ENCODE results near the gene FHIT.
"Not testable (repeated sequence)": the region's sequence is repeated elsewhere in the genome, so short reads cannot be mapped to it uniquely, and the experiment has no call there.

Gene FHIT

DNA sequence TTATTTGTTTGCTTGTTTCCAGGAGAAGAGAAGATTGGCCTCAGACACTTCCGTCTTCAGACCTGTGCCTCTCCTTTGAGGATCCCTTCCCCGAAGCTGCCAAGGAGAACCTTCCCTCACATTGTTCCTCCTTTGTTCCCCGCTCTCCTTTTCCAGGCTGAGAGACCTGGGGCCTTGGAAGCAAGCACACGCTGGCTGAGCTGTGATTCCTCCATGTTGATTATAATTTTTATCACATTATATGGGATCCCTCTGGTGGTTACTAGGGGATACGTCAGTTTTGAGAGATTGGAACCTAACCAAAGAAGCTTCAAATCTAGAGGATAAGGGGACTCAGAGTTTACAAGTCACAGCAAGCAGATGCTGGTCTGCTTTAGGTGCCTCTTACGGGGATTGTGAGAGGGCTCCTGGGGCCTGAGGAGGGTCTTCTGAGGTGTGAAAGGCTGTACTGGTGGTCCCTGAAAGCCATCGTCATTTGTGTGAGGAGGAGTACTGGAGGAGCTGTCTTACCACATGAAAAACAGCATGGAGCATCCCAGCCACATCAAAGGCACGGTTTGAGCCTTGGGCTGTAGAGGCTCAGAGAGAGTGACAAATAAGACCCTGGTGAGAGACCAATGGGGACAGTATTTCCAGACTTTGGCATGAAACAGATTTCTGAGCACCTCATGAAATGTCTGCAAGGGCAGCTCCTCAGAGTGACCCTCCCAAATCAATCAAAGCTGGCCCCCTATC, 1441.4 kb downstream of the FHIT start:
- in situ Hi-C loops (cut with MboI; ENCODE audit: low sequenced_read_pairs, unreplicated experiment): no loop called here
- peak; percentile 17 for DNase-seq (ENCODE audit: low spot score)
- TF ChIP-seq, protein P1, sequence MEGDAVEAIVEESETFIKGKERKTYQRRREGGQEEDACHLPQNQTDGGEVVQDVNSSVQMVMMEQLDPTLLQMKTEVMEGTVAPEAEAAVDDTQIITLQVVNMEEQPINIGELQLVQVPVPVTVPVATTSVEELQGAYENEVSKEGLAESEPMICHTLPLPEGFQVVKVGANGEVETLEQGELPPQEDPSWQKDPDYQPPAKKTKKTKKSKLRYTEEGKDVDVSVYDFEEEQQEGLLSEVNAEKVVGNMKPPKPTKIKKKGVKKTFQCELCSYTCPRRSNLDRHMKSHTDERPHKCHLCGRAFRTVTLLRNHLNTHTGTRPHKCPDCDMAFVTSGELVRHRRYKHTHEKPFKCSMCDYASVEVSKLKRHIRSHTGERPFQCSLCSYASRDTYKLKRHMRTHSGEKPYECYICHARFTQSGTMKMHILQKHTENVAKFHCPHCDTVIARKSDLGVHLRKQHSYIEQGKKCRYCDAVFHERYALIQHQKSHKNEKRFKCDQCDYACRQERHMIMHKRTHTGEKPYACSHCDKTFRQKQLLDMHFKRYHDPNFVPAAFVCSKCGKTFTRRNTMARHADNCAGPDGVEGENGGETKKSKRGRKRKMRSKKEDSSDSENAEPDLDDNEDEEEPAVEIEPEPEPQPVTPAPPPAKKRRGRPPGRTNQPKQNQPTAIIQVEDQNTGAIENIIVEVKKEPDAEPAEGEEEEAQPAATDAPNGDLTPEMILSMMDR (IDR thresholded peaks at IDR 0.05; ENCODE audit: borderline replicate concordance, control extremely low read depth, extremely low read depth, insufficient read depth, missing control alignments): no peak

DNA sequence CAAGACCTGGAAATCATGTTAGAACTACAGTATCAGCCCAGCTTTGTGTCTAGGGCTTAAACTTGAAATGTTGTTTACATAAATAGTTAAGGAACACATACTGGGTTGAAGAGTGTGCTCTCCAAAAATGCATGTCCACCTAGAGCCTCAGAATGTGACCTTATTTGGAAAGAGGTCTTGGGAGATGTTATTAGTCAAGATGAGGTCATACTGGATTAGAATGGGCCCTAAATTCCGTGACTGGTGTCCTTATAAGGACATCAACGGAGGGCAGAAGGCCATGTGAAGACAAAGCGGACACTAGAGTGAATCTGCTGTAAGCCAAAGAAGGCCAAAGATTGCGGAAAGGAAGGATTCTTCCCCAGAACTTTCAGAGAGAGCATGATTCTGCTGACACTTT, 1442.2 kb downstream of the FHIT start:
- no peak for DNase-seq (ENCODE audit: low spot score)
- in situ Hi-C loops (cut with MboI; ENCODE audit: low sequenced_read_pairs, unreplicated experiment): no loop called here
- TF ChIP-seq, protein P1 (IDR thresholded peaks at IDR 0.05; ENCODE audit: borderline replicate concordance, control extremely low read depth, extremely low read depth, insufficient read depth, missing control alignments): no peak

DNA sequence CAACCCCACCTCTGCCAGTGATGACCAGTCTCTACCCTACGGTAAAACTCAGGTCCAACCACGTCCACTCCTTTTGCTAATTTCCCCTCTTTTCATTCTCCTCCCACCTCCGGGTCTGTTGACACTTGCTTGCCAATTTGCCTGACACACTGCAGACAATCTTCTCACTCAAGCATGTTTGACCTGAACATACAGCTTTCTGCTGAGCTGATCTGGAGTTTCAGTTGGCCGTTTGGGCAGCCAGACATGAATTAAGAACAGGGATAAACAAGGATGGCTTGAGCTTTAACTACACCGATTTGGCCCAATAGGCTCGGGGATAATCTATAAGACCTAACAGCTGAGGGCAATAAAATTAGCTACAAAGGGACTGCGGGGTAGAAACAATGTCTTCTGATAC, 1442.8 kb downstream of the FHIT start:
- in situ Hi-C loops (cut with MboI; ENCODE audit: low sequenced_read_pairs, unreplicated experiment): no loop called here
- DNase-seq (ENCODE audit: low spot score): no peak
- TF ChIP-seq, protein P1 (IDR thresholded peaks at IDR 0.05; ENCODE audit: borderline replicate concordance, control extremely low read depth, extremely low read depth, insufficient read depth, missing control alignments): no peak

DNA sequence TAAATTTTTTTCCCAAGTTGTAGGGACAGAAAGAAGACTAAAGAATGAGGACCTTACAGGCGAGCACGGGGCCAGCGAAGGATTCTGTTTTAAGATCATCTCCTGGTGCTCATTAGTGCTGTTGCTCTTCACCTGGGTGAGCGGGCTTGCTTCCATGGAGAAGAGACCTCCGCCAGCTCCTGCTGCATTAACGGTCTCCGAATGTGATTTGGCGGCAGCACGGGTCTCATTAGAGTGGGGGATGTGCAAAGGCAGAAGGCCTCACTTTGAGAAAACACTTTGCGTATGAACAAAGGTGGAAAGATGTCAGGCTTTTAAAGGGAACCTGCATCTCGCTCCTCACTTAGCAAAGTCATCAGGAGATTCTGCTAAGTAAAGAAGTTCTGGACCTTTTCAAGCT, 1448.0 kb downstream of the FHIT start:
- no peak for DNase-seq (ENCODE audit: low spot score)
- TF ChIP-seq, protein P1 (IDR thresholded peaks at IDR 0.05; ENCODE audit: borderline replicate concordance, control extremely low read depth, extremely low read depth, insufficient read depth, missing control alignments): no peak
- in situ Hi-C loops (cut with MboI; ENCODE audit: low sequenced_read_pairs, unreplicated experiment): no loop called here

DNA sequence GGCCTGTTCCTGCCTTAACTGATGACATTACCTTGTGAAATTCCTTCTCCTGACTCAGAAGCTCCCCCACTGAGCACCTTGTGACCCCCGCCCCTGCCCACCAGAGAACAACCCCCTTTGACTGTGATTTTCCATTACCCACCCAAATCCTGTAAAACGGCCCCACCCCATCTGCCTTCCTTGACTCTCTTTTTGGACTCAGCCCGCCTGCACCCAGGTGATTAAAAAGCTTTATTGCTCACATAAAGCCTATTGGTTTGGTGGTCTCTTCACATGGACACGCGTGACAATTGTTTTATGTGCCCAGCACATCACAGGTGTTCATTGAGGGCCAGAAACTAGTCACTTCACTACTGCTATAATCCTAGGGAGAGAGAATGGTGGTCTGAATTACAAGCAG, 1448.8 kb downstream of the FHIT start:
- in situ Hi-C loops (cut with MboI; ENCODE audit: low sequenced_read_pairs, unreplicated experiment); DNase-seq (ENCODE audit: low spot score): not testable (repeated sequence)

DNA sequence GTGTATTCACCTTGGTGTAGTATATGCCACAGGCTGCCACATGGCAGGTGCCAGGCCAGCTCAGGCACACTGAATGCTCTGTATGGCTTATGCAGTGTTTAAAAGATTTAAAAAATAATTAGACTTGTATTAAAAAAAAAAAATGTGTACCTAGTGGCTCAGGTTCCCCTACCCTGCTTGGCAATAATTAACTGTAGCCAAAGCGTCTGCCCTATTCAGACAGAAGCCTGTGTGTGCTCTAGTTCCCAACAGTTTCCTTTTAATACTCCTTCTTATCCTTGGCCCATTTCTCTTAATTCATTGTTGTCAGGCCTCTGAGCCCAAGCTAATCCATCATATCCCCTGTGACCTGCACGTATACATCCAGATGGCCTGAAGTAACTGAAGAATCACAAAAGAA, 1449.2 kb downstream of the FHIT start:
- in situ Hi-C loops (cut with MboI; ENCODE audit: low sequenced_read_pairs, unreplicated experiment): no loop called here
- DNase-seq (ENCODE audit: low spot score): no peak
- TF ChIP-seq, protein P1 (IDR thresholded peaks at IDR 0.05; ENCODE audit: borderline replicate concordance, control extremely low read depth, extremely low read depth, insufficient read depth, missing control alignments): no peak

DNA sequence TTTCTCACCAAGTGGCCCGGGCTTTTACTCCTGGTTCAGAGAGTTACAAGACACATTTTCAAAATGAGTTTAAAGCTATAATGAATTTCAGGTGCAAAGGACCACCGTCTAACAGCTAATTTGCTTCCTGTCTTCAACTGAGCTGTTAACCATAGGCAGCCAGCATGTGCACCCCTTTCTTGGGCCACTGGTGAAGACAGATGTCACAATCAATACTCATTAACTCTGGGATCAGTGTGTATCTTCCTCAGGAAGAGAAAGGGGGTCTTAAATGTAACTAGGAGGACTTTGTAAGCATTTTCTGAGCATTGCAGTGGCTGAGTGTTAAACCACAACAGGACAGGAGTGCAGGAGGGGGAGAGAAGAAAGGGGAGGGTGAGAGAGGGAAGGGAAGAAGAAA, 1450.8 kb downstream of the FHIT start:
- in situ Hi-C loops (cut with MboI; ENCODE audit: low sequenced_read_pairs, unreplicated experiment): no loop called here
- TF ChIP-seq, protein P1 (IDR thresholded peaks at IDR 0.05; ENCODE audit: borderline replicate concordance, control extremely low read depth, extremely low read depth, insufficient read depth, missing control alignments): no peak
- no peak for DNase-seq (ENCODE audit: low spot score)
